HL-60 (cell line): Measurements from ENCODE around the gene ACAP1.
A peak's percentile ranks its signal among the peaks of the same experiment; 100 is the strongest.

Experiments
- DNase-seq, 2 experiments: peaks; one replicate each; pipeline ENCODE4 v3.0.0-alpha.2; 2010 to 2020; ENCODE audit warnings: low read depth in 1 of 2, low spot score in 1 of 2
- H3K27ac ChIP-seq: fragments of 250-450 bp; sonication (Bioruptor Pico); replicated peaks from 2 replicates; pipeline ENCODE4 v1.5.1; 2020; ENCODE audit warnings: mild to moderate bottlenecking, moderate library complexity
- H3K27me3 ChIP-seq: fragments of 250-450 bp; sonication (Bioruptor Pico); 2 replicates; pipeline ENCODE4 v1.5.1; 2021; ENCODE audit warnings: mild to moderate bottlenecking, moderate library complexity; ENCODE audit not compliant: insufficient read depth, poor library complexity, severe bottlenecking
- H3K4me3 ChIP-seq: replicated peaks from 2 replicates; pipeline ENCODE4 v1.5.1; 2011; ENCODE audit warnings: mild to moderate bottlenecking, control low read depth, low read length; ENCODE audit not compliant: insufficient read depth
- CTCF ChIP-seq: IDR thresholded peaks from one replicate; pipeline ENCODE4 v1.5.1; 2011; ENCODE audit warnings: low read length, control low read depth, inconsistent platforms; ENCODE audit not compliant: insufficient read depth
- GABPA ChIP-seq: IDR thresholded peaks from 2 replicates; pipeline ENCODE4 v1.6.1; 2012; ENCODE audit warnings: low read depth
- POLR2AphosphoS5 ChIP-seq: IDR thresholded peaks from 2 replicates; pipeline ENCODE4 v1.6.1; 2012; ENCODE audit warnings: low read depth
- REST ChIP-seq: IDR thresholded peaks from 2 replicates; pipeline ENCODE4 v1.6.1; 2012; ENCODE audit warnings: low read depth; ENCODE audit not compliant: insufficient replicate concordance
- SPI1 ChIP-seq: IDR thresholded peaks from 2 replicates; pipeline ENCODE4 v1.6.1; 2012; ENCODE audit warnings: low read depth, mild to moderate bottlenecking, borderline replicate concordance

ACAP1 gene

GRCh38 chr17:7328009-7328408 lies 8.3 kb upstream of the ACAP1 start:
- DNase-seq: no peak
- TF ChIP-seq POLR2AphosphoS5 (no peak), SPI1 (no peak), CTCF (no peak), GABPA (no peak), REST (no peak)
- Histone ChIP-seq H3K4me3 (peak overlapping the region; percentile 77; the same call in 1 of the 2 replicates), H3K27ac (no peak overlapping the region), H3K27me3 (no peaks in the 10 kb centered on the region)

GRCh38 chr17:7328840-7329373 lies 7.4 kb upstream of the ACAP1 start, which contains the start of gene NEURL4:
Gene NEURL4, minus strand, starts transcription at chr17:7329335. Its CDS starts 23 bp downstream, at chr17:7329312.
- peak within 1 kb of the TSS; percentile 77 for H3K4me3 ChIP-seq
- H3K27ac ChIP-seq: peak within 1 kb of the TSS; percentile 85
- no peak for DNase-seq
- no peak for TF ChIP-seq SPI1
- TF ChIP-seq GABPA: no peak
- TF ChIP-seq POLR2AphosphoS5: no peak
- TF ChIP-seq REST: no peak
- TF ChIP-seq CTCF: no peak
- no peaks in the 10 kb centered on the region for H3K27me3 ChIP-seq

GRCh38 chr17:7329374-7329996 lies 6.8 kb upstream of the ACAP1 start:
- H3K27me3 ChIP-seq: no peaks in the 10 kb centered on the region
- H3K27ac ChIP-seq: peak overlapping the region; percentile 85
- peak; percentile 94 to 97 for DNase-seq
- peak overlapping the region; percentile 77 for H3K4me3 ChIP-seq
- no peak for TF ChIP-seq CTCF
- peak; percentile 21; the same call in 1 of the 2 replicates for TF ChIP-seq POLR2AphosphoS5

- peak in 1 of 2 experiments; percentile 66 for DNase-seq
Measured at GRCh38 chr17:7329997-7330637, 6.2 kb upstream of the ACAP1 start.

More at GRCh38 chr17:7329997-7330637, 6.2 kb upstream of the ACAP1 start:
- no peak for TF ChIP-seq REST
- TF ChIP-seq POLR2AphosphoS5: no peak
- TF ChIP-seq CTCF: no peak
- no peak for TF ChIP-seq GABPA
- TF ChIP-seq SPI1: no peak
- H3K27me3 ChIP-seq: no peaks in the 10 kb centered on the region
- H3K4me3 ChIP-seq: peak overlapping the region; percentile 77
- H3K27ac ChIP-seq: peak overlapping the region; percentile 85
